C4-2B (cell line): Measurements from ENCODE around the gene FOXJ3.

Experiments used
- ZFX ChIP-seq: fragments of 450-650 bp; IDR thresholded peaks from 2 replicates; pipeline ENCODE4 v1.6.1; 2017
- TF ChIP-seq, protein P1 (sequence below): fragments of 450-650 bp; conservative IDR thresholded peaks from 2 replicates; pipeline ENCODE4 v1.5.1; 2017; ENCODE audit warnings: mild to moderate bottlenecking

- TF ChIP-seq ZFX = no peak
- TF ChIP-seq, protein P1, sequence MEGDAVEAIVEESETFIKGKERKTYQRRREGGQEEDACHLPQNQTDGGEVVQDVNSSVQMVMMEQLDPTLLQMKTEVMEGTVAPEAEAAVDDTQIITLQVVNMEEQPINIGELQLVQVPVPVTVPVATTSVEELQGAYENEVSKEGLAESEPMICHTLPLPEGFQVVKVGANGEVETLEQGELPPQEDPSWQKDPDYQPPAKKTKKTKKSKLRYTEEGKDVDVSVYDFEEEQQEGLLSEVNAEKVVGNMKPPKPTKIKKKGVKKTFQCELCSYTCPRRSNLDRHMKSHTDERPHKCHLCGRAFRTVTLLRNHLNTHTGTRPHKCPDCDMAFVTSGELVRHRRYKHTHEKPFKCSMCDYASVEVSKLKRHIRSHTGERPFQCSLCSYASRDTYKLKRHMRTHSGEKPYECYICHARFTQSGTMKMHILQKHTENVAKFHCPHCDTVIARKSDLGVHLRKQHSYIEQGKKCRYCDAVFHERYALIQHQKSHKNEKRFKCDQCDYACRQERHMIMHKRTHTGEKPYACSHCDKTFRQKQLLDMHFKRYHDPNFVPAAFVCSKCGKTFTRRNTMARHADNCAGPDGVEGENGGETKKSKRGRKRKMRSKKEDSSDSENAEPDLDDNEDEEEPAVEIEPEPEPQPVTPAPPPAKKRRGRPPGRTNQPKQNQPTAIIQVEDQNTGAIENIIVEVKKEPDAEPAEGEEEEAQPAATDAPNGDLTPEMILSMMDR = no peak
Measured at GRCh38 chr1:42157667-42158066, 177.4 kb downstream of the FOXJ3 start.
